SU-DHL-6 (cell line): Measurements from ENCODE around the gene HECW1.

Experiments
- H2AFZ ChIP-seq: fragments of 200-600 bp; sonication (generic); 2 replicates; pipeline ENCODE4 v1.6.1; 2014; ENCODE audit warnings: low read depth, mild to moderate bottlenecking, moderate library complexity, mixed read lengths, antibody characterized with exemption, low read length; ENCODE audit not compliant: severe bottlenecking
- H3F3A ChIP-seq: fragments of 200-600 bp; shearing (Covaris generic); 2 replicates; pipeline ENCODE4 v1.6.0; 2016; ENCODE audit warnings: antibody characterized with exemption, mild to moderate bottlenecking; ENCODE audit not compliant: insufficient read depth
- H3K27ac ChIP-seq: fragments of 200-600 bp; sonication (generic); 2 replicates; pipeline ENCODE4 v1.5.1; 2016; ENCODE audit warnings: low read depth, mild to moderate bottlenecking, low read length, moderate library complexity, mixed read lengths
- H3K27me3 ChIP-seq: fragments of 200-600 bp; sonication (generic), shearing (Covaris generic); 2 replicates; pipeline ENCODE4 v1.6.0; 2014; ENCODE audit warnings: mild to moderate bottlenecking, low read length
- H3K36me3 ChIP-seq: fragments of 200-600 bp; sonication (generic); 2 replicates; pipeline ENCODE4 v1.6.1; 2014; ENCODE audit warnings: mild to moderate bottlenecking, low read length, mixed read lengths
- H3K4me2 ChIP-seq: fragments of 300-600, 200-600 bp; shearing (Covaris generic), sonication (generic); 2 replicates; pipeline ENCODE4 v1.6.0; 2014; ENCODE audit warnings: low read length, low read depth, mild to moderate bottlenecking; ENCODE audit not compliant: poor library complexity, severe bottlenecking
- H3K4me3 ChIP-seq: fragments of 200-600 bp; sonication (generic); 2 replicates; pipeline ENCODE4 v1.5.1; 2014; ENCODE audit warnings: antibody characterized with exemption, low read length, mild to moderate bottlenecking, mixed read lengths; ENCODE audit not compliant: insufficient read depth, poor library complexity, severe bottlenecking
- H3K79me2 ChIP-seq: fragments of 200-600 bp; sonication (generic); 2 replicates; pipeline ENCODE4 v1.6.1; 2014; ENCODE audit warnings: mild to moderate bottlenecking, low read length, moderate library complexity; ENCODE audit not compliant: insufficient read depth
- H3K9ac ChIP-seq: fragments of 200-600 bp; sonication (generic); 2 replicates; pipeline ENCODE4 v1.7.0; 2014; ENCODE audit warnings: mild to moderate bottlenecking, low read length
- H3K9me2 ChIP-seq: fragments of 200-600 bp; sonication (generic); replicated peaks from 2 replicates; pipeline ENCODE4 v1.6.1; 2014; ENCODE audit warnings: low read length; ENCODE audit not compliant: insufficient read depth
- H3K9me3 ChIP-seq: fragments of 200-600 bp; sonication (generic); 2 replicates; pipeline ENCODE4 v1.6.1; 2014; ENCODE audit warnings: low read length, mixed read lengths; ENCODE audit not compliant: insufficient read depth
- H4K20me1 ChIP-seq: fragments of 200-600 bp; sonication (generic); 2 replicates; pipeline ENCODE4 v1.6.1; 2014; ENCODE audit warnings: low read depth, mild to moderate bottlenecking, antibody characterized with exemption, low read length, moderate library complexity, mixed read lengths
- EZH2phosphoT487 ChIP-seq: fragments of 200-600 bp; sonication (generic), shearing (Covaris generic); conservative IDR thresholded peaks from 2 replicates; pipeline ENCODE4 v1.6.1; 2018; ENCODE audit warnings: mild to moderate bottlenecking, antibody characterized with exemption, low read length, moderate library complexity, mixed read lengths
- TF ChIP-seq, protein P1 (sequence below): fragments of 200-600 bp; sonication (generic); IDR thresholded peaks from one replicate; pipeline ENCODE4 v1.5.1; 2017; ENCODE audit warnings: antibody characterized with exemption, mild to moderate bottlenecking, low read length, moderate library complexity; ENCODE audit not compliant: insufficient read depth, poor library complexity, severe bottlenecking

Gene HECW1

GRCh38 chr7:43092819-43093218 is 19.6 kb upstream of the HECW1 start:
- no peaks in the 10 kb centered on the region for H3K36me3 ChIP-seq
- no peaks in the 10 kb centered on the region for H3F3A ChIP-seq
- no peak overlapping the region for H3K9ac ChIP-seq
- H3K9me3 ChIP-seq: no peaks in the 10 kb centered on the region
- no peak for TF ChIP-seq EZH2phosphoT487
- TF ChIP-seq, protein P1, sequence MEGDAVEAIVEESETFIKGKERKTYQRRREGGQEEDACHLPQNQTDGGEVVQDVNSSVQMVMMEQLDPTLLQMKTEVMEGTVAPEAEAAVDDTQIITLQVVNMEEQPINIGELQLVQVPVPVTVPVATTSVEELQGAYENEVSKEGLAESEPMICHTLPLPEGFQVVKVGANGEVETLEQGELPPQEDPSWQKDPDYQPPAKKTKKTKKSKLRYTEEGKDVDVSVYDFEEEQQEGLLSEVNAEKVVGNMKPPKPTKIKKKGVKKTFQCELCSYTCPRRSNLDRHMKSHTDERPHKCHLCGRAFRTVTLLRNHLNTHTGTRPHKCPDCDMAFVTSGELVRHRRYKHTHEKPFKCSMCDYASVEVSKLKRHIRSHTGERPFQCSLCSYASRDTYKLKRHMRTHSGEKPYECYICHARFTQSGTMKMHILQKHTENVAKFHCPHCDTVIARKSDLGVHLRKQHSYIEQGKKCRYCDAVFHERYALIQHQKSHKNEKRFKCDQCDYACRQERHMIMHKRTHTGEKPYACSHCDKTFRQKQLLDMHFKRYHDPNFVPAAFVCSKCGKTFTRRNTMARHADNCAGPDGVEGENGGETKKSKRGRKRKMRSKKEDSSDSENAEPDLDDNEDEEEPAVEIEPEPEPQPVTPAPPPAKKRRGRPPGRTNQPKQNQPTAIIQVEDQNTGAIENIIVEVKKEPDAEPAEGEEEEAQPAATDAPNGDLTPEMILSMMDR: no peak
- H3K27me3 ChIP-seq: no peaks in the 10 kb centered on the region
- H3K79me2 ChIP-seq: no peaks in the 10 kb centered on the region
- no peaks in the 10 kb centered on the region for H4K20me1 ChIP-seq
- H2AFZ ChIP-seq: no peak overlapping the region
- H3K27ac ChIP-seq: no peak overlapping the region
- H3K9me2 ChIP-seq: no peaks in the 10 kb centered on the region
- H3K4me3 ChIP-seq: no peak overlapping the region
- no peak overlapping the region for H3K4me2 ChIP-seq

- H4K20me1 ChIP-seq: no peaks in the 10 kb centered on the region
- no peaks in the 10 kb centered on the region for H3K9me2 ChIP-seq
- H3K4me3 ChIP-seq: no peak overlapping the region
- H2AFZ ChIP-seq: no peak overlapping the region
- no peaks in the 10 kb centered on the region for H3K27me3 ChIP-seq
- H3F3A ChIP-seq: no peaks in the 10 kb centered on the region
- H3K9ac ChIP-seq: no peak overlapping the region
- H3K27ac ChIP-seq: no peak overlapping the region
- H3K4me2 ChIP-seq: no peak overlapping the region
- no peaks in the 10 kb centered on the region for H3K79me2 ChIP-seq
- TF ChIP-seq EZH2phosphoT487: no peak
- TF ChIP-seq, protein P1: no peak
- H3K9me3 ChIP-seq: no peaks in the 10 kb centered on the region
- H3K36me3 ChIP-seq: no peaks in the 10 kb centered on the region
Measured at GRCh38 chr7:43096875-43097274, 15.6 kb upstream of the HECW1 start.

DNA sequence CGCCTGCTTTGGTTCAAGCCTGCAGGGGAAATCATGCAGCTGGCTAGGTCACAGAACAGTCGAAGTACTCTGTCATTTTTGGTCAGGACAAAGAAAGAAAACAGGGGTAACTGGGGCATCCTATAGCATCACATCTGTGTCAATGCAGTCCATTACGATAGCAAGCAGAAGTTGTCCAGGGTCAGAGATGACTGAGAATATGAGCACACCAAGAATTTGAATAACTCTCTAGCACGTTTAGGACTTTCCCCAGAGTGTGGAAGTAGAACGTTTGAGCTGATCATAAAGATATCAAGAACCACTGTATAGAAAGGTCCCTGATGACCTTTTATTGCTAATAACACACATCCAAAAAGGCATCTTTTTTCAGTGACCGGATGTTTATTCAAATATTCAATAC is 12.7 kb upstream of the HECW1 start:
- no peaks in the 10 kb centered on the region for H3F3A ChIP-seq
- TF ChIP-seq, protein P1: no peak
- no peak for TF ChIP-seq EZH2phosphoT487
- H4K20me1 ChIP-seq: no peaks in the 10 kb centered on the region
- H2AFZ ChIP-seq: no peak overlapping the region
- H3K27me3 ChIP-seq: no peaks in the 10 kb centered on the region
- no peaks in the 10 kb centered on the region for H3K9me3 ChIP-seq
- no peaks in the 10 kb centered on the region for H3K79me2 ChIP-seq
- H3K9me2 ChIP-seq: no peaks in the 10 kb centered on the region
- H3K9ac ChIP-seq: no peak overlapping the region
- no peak overlapping the region for H3K4me3 ChIP-seq
- H3K4me2 ChIP-seq: no peak overlapping the region
- no peak overlapping the region for H3K27ac ChIP-seq
- H3K36me3 ChIP-seq: no peaks in the 10 kb centered on the region
